Stimulated activated CD4-positive, alpha-beta T cell treated with anti-CD3 and anti-CD28 coated beads, Interleukin-2, amount 100 ng/mL, for 24 hours (primary cell): ENCODE measurements around the gene GAREM2.
"Not testable (repeated sequence)": the region's sequence is repeated elsewhere in the genome, so short reads cannot be mapped to it uniquely, and the experiment has no call there.

Experiments used
- DNase-seq, 2 donors: peaks; one replicate each; pipeline ENCODE4 v3.0.0-alpha.2; 2020

GAREM2 gene

GRCh38 chr2:26172871-26173775, at the start of gene GAREM2:
Gene GAREM2, plus strand, starts transcription at chr2:26173088. Its CDS starts 133 bp downstream, at chr2:26173221.
- no peak for DNase-seq

DNA sequence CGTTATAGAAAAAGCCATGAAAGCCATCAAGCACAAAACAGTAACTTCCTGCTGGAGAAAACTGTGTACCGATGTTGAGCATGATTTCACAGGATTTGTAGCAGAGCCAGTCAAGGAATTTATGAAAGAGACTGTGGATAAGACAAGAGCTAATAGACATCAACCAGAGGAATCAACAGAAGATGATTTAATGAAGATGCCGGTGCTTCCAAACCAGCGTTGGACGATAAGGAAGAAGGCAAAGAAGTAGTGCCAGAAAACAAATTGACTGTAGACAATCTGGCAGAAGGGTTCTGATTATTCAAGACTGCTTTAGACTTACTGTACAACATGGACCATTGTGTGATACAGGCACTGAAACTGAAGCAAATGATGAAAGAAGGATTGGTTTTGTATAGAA, 49.5 kb upstream of the GAREM2 start:
- DNase-seq, result no peak

DNA sequence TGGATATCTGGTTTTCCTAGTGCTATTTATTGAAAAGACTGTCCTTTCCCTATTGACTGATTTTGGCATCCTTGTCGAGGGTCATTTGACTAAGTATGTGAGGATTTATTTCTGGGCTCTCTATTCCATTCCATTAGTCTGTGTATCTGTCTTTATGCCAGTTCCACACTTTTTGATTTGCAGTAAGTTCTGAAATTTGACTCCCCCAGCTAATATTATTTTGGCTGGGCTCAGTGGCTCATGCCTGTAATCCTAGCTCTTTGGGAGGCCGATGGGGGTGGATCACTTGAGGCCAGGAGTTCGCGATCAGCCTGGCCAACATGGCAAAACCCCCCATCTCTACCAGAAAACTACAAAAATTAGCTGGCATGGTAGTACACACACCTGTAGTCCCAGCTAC, 46.8 kb upstream of the GAREM2 start:
- DNase-seq, result no peak

DNA sequence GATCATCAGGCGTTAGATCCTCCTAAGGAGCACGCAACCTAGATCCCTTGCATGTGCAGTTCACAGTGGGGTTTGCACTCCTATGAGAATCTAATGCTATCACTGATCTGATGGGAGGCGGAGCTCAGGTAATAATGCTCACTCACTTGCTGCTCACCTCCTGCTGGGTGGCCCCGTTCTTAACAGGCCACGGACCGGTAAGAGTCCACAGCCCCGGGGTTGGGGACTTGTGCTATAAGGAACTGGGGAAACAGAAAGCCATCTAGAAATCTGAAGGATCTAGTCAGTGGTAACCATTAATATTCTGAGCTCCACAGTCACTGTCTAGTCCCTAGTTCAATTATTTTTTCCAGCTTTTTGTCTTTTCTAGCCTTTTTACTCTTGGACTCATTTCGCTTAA, 44.7 kb upstream of the GAREM2 start:
- DNase-seq, result no peak

GRCh38 chr2:26130763-26131162, 42.1 kb upstream of the GAREM2 start:
- no peak for DNase-seq

DNA sequence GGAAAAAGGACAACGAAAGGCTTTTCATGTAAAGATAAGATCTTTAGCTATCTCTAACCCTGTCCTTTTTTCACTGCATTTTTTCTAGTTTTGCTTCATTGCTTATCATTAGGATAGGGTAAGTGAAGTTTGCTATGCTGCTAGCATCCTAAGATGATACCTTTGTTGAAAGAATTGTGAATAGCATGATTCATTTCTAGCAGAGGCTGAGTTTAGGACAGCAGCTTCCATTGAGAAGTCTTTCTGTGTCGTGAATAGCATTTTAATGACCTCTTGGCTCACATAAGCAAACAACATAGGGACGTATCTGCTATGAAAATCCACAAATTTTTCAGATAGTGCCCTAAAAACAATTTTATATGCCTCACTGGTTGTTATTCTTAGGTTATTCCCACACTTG, 36.4 kb upstream of the GAREM2 start:
- no peak for DNase-seq

- DNase-seq, result no peak
Measured at GRCh38 chr2:26139269-26140183, 33.4 kb upstream of the GAREM2 start.

GRCh38 chr2:26141145-26141769, 31.6 kb upstream of the GAREM2 start:
- no peak for DNase-seq

DNA sequence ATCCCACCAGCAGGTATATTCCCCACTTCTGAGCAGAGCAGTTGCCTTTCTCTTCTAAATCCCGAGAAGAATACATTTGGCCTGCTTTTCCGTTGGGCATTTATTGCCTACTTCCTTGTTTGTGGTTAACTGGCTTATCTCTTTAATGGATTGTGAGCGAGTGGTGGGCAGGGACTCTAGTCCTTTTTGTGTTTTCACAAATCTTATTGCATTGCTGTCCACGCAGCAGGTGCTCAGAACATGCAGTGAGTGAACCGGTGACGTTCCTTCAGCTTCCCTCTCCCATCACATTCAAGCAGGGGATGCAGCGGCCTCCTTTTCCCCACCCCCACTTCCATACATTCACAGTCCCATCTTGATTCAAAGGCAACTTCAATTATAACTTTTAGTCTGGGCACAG, 28.9 kb upstream of the GAREM2 start:
- DNase-seq, result no peak

GRCh38 chr2:26144953-26145680, 27.8 kb upstream of the GAREM2 start:
- peak; percentile 72 to 73 for DNase-seq

DNA sequence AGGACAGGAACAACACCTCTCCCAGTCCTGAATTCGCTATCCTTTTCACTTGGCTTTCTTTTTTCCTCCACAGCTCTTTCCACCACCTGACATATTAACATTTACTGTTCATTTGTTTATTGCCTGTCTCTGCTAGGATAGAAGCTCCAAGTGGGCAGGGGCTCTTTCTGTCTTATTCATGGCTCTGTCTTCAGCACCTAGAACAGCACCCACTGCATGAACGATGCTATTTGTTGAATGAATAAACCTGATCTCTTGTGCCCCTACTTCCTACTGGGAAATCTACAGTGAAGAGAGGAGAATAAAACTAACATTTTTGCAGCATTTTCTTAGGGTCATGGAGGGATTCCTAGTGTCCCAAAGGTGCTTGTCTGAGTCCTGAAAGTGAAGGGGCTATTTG, 24.4 kb upstream of the GAREM2 start:
- no peak for DNase-seq

GRCh38 chr2:26150243-26150642, 22.6 kb upstream of the GAREM2 start:
- DNase-seq, result no peak

DNA sequence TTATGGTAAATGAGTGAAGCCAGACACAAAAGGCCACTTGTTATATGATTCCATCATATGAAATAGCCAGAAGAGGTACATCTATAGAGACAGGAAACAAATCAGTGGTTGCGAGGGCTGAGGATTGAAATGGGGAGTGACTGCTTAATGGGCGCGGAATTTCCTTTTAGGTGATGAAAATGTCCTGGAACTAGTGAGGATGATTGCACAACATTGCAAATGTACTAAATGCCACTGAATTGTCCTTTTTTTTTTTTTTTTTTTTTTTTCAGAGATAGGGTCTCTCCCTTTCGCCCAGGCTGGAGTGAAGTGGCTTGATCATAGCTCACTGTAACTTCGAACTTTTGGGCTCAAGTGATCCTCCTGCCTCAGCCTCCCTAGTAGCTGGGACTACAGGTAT, 15.3 kb upstream of the GAREM2 start:
- DNase-seq, result no peak

DNA sequence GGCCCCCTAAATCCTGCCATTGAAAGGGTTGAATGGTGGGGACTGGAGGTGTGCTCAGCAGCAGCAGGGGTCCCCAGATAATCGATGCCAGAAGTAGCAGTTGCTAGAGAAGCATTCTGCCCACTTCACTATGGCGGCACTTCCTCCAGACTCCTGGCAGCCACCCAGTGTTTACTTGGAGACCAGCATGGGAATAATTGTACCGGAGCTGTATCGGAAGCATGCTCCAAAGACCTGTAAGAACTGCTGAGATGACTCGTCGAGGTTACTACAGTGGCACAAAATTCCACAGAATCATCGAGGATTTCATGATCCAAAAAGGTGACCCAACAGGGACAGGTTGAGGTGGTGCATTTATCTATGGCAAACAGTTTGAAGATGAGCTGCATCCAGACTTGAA, 11.0 kb upstream of the GAREM2 start:
- DNase-seq, result no peak

DNA sequence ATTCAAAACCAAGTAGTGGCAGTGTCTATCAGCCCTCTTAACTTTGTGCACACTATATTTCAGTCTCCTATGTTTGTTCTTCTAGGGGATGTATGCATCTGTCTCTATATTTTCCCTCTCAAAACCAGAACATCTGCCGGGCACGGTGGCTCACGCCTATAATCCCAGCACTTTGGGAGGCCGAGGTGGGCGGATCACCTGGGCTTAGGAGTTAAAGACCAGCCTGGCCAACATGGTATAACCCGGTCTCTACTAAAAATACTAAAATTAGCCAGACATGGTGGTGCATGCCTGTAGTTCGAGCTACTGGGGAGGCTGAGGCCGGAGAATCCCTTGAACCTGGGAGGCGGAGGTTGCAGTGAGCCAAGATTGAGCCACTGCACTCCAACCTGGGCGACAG, 9.9 kb upstream of the GAREM2 start:
- DNase-seq, result no peak

DNA sequence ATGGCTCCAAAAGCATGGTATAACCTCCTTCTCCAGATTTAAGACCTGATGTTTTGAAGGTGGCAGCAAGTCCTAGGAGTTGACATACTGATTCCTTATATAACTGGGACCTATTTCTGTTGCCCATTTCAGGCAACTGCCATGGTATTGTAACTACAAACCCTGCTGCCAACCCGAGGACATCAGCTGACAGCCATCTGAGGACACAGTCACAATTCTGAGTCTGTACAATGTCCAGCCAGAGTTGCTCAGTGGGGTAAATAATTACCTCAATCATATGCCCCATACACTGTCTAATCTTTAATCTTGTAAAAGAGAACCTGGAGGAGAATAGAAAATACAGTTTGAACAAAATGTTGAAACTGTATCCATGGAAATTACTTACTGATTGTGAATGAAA, 8.7 kb upstream of the GAREM2 start:
- DNase-seq, result no peak

GRCh38 chr2:26164641-26165211, 8.2 kb upstream of the GAREM2 start:
- no peak for DNase-seq

- DNase-seq, result no peak
Measured at GRCh38 chr2:26165403-26165802, 7.5 kb upstream of the GAREM2 start.

DNA sequence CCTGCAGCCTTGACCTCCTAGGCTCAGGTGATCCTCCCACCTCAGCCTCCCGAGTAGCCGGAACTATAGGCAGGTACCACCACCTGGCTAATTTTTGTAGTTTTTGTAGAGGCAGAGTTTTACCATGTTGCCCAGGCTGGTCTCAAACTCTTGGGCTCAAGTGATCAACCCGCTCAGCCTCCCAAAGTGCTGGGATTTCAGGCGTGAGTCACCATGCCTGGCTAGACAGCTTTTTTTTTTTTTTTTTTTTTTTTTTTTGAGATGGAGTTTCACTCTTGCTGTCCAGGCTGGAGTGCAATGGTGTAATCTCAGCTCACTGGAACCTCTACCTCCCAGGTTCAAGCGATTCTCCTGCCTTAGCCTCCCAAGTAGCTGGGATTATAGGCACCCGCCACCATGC, 6.3 kb upstream of the GAREM2 start:
- not testable (repeated sequence) for DNase-seq

DNA sequence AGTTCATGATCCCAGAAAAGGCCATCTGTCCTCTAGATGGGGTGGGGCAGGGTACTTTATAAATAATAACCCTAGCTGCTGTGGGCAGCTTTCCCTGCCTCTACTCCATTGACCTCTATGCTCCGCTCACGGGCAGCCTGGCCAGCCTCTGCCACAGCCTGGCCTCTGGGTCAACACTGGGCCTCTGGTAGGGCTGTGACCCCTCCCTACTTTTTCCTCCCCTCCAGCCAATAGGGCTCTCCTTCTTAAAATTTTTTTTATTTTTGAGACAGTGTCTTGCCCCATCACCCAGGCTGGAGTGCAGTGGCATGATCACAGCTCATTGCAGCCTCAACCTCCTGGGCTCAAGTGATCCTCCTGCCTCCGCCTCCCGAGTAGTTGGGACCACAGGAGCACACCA, 4.1 kb upstream of the GAREM2 start:
- no peak for DNase-seq

- no peak for DNase-seq
Measured at GRCh38 chr2:26169226-26169625, 3.7 kb upstream of the GAREM2 start.

- DNase-seq, result no peak
Measured at GRCh38 chr2:26169681-26170414, 3.0 kb upstream of the GAREM2 start.
